Cortex of kidney (tissue), 1 donor: ENCODE results near the gene NFATC1.

Experiments
- DNase-seq: peaks from one replicate; lab custom pipeline; 2025; lab: John Stamatoyannopoulos, UW

NFATC1 gene

DNA sequence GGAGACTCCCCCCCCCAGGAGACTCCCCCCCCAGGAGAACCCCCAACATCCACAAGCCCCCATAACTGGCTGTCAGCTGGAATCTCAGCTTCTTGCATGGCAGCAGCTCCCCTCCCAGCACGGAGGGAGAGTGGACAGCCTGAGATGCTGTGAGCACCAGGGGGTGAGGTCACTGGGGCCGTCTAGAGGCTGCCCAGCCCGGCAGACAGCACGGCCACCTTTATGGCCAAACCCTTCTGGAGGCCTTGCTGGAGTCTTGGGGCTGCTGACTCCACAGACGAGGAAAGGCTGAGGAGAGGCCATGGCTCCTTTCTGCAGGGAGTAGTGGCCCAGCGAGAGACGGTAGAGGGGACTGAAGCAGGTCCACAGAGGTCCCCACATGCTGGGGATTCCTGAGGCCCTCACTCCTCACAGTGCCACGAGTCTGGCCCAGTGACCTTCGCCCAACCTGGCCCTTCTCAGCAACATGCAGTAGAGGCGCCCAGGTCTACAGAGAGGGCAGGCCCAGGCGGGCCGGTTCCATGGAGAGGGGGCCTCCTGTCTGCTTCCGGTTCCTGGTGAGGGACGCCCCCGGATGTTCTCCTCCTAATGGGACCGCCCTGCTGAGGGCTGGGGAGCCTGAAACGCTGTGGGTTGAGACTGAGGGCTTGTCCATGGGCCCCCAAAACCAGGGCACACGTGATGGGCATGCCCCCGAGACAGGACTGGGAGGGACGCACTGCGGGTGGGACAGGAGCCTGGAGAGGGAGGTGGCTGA is 161.3 kb downstream of the NFATC1 start:
- DNase-seq: no peak

DNA sequence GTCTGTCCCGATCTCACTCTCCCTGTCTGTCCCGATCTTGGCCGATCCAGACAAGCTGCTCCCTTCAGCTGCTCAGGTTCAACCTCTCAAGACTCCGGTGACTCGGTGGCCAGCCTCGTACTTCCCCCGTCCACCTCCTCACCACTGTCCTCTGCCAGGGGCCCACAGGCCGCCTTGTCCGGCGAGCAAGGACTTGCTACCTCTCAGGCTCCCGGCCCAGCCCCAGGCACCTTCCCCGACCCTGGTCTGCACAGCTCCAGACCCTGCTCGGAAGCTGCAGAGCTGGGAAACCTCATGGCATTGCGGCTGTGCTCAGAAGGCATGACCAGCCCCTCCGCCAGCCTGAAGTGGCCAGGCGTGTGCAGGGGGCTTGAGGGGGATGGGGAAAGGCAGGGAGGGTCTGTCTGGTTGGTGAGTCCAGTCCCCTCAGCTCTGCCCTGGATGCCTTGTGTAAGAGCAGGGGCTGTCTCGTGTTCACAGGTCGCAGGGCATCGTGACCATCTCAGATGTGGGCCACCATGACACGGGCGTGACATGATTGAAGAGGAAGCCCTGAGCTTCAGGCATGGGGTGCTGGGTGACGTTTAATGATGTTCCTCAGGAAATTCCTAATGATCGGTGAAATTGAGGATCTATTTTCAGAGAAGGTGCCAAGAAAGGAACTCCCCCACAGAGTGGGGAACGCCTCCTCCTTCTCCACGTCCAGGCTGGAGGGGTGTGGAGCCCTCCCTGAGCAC is 162.6 kb downstream of the NFATC1 start:
- no peak for DNase-seq

DNA sequence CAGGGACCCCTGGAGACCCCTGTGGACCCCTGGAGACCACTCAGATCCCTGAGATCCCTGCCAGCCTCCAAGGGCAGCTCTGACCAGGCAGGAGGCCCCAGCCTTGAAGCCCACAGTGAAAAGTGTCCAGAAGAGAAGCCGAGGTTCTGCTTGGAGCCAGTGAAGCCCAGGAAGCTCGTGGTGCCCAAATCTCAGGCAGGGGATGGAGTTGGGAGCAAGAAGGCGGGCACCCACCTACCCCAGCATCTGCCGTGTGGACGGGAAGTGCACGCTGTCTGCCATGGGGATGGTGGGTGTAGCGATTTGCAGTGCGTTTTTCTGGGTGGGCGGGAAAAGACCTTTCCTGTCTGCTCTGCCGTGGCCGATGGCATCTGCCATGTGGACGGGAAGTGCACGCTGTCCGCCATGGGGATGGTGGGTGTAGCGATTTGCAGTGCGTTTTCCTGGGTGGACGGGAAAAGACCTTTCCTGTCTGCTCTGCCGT is 163.2 kb downstream of the NFATC1 start:
- DNase-seq: no peak

DNA sequence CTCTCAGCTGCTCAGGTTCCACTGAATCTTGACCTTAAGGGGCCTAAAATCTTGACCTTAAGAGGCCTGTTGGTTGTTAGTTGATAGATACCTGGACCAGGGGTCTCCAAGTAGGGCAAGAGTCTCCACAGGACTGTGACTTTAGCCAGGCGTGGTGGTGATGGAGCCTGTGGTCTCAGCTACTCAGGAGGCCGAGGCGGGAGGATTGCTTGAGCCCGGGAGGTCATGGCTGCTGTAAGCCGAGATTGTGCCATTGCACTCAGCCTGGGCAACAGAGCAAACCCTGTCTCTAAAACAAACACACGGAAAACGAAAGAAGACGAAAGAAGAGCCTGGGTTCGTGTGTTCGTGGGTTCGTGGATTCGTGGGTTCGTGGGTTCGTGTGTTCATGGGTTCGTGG is 163.7 kb downstream of the NFATC1 start:
- DNase-seq: no peak

DNA sequence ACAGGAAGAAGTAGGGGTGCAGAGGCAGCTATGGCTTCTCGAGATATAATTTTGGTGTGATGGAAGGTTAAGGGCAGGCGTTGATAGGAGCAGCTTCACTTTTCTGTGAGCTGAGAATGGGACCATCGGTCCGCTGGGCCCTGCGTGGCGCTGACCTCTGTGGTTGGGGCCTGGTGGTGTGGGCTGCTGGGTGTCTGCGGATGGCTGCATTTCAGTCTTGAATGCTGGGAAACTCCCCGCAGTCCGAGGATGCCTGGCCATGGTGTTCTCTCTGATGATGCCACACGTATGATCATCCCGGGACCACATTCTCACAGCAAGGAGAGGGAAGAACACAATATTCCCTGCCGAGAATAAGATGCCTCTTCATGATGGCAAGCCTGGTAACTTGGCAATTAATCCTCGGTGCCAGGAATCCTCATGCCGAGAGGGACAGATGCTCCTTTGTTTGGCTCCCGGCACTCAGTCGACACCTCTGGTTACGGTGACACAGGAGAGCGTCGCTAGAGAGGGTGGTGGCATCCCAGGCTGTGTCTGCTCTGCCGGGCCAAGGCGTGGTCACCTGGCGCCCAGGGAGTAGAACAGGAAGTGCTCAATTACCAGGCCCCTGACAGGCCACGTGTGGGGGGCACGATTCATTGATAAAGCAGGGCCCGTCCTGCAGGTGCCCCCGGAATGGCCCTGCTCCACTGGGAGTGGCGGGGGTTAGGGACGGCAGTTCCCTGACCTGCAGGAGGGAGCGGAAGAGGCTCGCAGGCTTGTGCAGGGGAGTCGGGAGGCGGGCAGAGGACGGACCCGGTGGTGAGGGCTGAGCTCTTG is 164.5 kb downstream of the NFATC1 start:
- DNase-seq: no peak

DNA sequence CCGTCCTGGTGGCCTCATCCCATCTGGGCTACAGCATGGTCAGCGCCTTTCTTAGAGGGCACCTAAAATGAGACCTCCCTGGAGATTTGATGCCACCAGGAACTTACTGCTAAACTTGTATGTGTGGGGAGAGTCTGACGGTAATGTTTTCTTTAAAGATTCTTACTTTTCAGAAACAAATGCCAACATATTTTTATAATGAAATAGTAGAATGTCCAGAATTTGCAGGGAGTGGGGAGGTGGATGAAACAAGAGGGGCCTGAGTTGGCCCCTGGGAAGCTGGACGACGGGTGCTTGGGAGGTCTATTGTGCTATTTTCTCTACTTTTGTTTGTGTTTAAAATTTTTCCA is 165.1 kb downstream of the NFATC1 start:
- no peak for DNase-seq

DNA sequence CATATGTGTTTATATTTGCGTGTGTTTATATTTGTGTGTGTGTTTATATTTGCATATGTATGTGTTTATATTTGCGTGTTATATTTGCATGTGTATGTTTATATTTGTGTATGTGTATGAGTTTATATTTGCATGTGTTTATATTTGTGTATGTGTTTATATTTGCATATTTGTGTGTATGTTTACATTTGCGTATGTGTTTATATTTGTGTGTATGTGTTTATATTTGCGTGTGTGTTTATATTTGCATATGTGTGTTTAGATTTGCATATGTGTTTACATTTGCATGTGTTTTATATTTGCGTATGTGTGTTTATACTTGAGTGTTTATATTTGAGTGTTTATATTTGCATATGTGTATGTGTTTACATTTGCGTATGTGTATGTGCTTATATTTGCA is 168.2 kb downstream of the NFATC1 start:
- DNase-seq: no peak

DNA sequence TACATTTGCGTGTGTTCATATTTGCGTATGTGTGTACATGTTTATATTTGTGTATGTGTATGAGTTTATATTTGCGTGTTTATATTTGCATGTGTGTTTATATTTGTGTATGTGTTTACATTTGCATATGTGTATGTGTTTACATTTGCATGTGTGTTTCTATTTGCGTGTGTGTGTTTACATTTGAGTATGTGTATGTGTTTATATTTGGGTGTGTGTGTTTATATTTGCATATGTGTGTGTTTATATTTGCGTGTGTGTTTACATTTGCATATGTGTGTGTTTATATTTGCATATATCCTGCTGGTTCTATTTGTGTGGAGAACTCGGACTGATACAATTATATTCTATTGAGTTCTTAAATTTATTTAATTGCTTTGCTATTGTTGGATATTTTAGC is 168.7 kb downstream of the NFATC1 start:
- no peak for DNase-seq

DNA sequence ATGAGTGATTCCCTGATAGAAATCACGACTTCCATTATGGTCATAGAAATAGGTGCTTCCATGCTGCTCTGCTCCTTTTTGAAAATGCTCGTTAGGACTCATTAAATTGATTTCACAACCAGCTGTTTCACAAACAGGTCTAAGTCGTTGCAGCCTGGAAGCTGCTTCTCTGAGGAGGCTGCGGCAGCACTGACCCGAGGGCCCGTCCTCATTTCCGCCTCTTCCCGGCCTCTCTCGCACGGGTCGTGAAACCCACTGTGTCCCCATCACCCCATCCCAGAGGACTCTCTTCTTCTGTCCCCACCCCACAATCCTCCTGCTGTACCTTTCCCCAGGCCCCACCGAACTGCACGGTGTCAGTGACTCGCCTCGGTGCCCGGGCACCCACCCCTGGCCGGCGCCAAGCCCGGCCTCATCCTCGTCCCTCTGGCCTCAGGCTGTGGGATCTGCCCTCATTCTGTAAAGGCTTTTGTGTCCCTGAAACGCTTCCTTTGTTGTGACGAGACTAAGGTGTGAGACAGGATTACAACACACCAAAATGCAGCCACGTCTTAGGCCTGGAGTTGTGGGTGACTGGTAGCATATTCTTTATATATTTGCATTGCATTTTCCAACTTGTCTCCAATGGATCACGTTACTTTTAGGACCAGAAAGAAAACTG is 171.2 kb downstream of the NFATC1 start:
- no peak for DNase-seq

DNA sequence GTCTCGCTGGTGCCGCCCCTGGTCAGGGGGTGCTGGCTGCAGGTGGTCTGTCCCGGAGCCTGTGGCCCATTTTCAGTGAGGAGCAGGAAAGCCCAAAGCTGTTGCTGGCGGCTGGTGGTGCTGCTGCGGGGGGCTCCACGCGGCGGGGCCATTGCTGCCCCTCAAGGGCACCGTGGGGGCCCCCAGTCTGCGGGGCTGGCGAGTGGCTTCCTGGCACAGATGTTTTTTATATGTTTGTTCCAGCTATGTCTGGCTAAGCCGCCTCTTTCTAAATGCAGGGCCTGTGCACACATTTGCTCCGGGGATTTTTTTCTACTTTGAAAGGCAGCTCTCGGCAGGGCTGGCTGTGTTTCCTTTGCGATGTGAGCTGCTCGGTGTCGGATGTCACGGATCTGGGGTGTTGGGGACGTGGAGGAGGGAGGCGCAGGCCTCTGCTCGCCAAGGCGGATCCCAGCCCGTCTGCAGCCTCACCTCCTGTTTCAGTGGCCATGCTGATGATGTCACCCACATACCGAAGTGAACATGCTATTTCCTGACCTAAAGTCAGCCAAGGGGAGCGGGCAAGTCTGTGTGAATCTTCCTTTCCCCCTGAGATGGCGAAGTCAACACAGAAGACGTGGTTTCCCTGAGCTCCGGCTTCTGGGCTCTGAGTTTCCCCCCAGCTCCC is 171.9 kb downstream of the NFATC1 start:
- no peak for DNase-seq

DNA sequence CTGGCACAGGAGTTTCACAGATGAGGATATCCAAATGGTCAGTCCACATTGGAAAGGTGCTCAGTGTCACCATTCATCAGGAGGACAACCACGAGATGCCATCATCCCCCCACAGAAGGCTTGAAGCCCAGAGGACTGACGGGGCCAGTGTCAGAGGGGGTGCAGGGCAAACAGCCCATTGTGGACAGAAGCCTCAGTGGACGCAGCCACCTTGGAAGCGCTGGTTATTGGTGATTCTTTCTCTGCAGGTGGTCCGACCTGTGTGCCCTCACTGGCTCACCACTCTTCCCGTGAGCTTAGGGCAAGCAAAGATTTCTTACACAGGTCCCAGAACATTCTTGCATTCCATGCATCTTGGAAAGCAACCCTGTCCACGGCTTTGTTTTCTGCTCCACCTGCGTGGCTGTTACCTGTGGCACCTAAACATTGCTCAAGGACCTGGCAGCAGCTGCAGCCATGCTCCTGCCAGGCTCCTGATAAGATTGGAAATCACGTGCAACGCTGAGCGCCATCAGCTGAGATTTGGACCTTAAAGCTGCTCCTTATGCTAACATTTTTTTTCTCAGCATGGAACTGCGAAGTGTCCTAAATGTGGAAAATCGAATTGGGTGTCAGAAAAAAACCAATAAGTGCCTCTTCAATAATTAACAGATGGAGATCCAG is 172.9 kb downstream of the NFATC1 start:
- no peak for DNase-seq

DNA sequence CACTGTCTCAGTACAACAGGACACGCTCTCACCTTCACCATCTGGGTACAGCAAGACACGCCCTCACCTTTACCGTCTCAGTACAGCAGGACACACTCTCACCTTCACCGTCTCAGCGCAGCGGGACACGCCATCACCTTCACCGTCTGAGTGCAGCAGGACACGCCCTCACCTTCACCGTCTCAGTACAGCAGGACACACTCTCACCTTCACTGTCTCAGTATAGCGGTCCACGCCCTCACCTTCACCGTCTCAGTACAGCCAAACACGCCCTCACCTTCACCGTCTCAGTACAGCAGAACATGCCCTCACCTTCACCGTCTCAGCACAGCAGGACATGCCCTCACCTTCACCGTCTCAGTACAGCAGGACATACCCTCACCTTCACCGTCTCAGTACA is 174.0 kb downstream of the NFATC1 start:
- DNase-seq: no peak

DNA sequence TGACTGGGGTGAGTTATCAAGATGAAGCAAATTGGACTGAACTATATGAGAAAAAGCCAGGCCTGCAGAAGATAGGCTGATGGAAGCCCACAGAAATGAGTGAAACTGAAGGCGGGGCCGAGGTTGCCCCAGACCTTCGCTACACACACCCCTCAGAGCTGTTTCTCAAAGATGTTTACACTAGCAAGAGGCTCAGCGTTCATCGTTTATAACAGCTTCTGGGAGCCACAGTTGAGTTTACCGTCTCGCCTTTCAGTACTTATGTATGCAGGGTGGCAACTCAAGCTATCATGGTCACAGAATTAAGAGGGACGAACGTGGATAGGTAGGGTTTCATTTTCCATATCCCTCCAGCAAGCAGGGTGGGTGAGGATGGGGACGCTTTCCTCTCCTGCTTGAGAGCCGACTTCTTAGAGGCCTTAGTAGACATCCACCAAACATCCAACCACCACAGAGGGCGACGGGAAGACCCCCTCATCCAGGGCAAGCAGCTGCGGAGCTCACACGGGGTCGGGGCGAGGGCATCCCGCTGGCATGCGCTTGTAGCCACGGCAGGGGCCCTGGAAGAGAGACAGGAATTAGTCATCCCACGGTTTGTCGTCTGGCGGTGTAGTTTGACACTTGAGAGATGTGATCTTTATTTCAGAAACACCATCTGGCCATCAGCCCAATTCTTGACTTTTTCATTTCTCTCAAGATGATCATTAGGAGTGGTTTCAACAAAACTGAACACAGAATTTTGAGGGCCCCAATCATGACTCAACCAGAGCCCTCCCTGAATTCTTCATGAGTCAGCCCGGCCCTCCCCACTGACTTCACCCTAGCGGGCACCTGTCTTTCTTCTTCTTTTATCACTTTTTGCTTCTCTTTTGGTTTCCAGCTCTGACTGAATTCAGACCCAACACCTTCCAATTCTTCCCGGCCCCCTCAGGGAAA is 174.8 kb downstream of the NFATC1 start:
- no peak for DNase-seq

DNA sequence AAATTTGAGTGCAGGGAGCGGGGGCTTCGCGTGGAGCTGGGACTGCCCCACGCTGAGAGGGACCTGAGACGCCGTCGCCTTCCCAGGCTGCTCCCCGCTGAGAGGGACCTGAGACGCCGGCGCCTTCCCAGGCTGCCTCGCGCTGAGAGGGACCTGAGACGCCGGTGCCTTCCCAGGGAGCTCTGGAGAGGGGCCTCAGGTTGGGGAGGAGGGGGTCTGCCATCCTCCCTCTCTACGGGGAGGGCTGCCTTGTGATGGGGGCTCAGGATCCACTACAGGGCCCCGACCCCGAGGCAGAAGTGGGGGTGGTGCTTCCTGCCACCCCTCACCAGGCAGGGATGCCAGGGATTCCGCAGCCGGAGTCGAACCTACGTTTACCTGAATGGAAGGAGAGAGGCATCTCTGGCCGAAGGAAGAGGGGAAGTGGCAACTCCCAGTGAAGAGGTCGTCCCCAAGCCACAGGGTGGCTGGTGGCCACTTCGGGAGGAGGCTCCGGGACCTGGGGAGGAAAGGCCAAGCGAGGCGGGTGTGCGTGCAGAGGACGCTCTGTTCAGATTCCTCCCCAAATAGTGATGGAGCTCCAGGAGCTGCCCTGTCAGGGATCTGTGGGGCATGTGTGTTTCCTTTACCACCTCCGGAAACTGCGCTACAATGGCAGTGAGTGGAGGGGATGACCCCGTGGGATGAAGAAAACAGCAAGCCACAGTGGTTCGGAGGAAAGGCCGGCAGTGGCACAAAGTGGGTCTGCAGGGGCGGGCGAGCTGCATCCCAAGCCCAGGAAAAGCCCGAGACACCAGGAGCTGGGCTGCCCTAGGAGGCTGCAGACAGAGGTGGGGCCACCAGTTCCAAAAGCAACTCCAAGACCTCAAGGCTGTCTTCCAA is 175.7 kb downstream of the NFATC1 start:
- DNase-seq: no peak

DNA sequence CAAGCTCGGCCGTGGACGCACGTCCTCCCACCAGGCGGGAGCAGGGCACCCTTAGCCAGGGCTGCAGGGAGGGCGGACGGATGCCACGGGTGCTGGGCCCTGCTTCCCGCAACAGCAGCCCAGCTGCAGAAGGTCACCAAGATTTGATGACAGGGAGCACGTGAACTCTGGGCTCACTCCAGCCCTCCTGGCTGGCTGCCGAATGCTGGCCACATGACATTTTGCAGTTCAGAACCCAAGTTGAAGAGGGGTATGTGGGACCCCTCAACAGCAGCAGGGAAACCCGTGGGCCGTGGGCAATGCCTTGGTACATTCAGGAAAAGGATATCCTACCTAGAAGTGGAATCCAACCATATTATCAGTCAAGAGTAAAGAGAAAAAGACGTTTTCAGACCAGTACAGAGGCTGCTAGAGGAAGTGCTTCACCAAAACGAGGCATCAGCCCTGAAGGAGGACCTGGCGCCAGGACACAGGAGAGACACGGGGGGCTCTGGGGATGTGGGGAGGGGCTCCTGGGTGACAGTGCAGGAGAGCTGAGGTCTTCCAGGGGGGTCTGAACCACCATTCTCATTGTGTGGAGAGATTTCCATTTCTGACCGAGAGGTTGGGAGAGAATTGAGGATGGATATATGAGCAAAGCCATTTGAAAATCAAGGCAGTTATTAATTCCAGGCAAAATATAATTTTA is 176.5 kb downstream of the NFATC1 start:
- no peak for DNase-seq

DNA sequence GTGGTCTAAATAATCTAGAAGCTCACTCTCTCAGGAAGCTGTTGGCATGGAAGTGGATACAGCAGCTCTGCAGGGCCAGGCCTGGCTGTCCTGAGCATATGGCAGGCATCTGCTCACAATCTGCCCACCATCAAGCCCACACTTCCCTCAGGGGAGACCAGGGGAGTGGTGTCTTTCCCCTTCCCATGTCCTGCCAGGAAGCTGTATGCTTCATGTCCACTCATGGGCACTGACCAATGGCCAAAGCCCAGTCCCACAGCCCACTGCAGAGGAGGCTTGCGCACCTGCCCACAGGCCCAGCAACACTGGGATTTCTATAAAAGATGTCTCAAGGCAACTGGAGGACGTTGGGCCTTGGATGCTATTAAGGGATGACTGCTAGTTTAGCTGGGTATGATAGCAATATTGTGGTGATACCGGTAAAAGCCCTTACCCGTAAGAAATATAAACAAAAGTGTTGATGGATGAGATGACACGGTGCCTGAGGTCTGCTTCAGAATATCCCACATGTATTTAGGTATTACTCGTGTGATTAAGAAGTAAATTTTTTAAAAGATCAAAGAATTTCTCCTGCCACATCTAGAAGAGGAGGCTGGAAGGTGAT is 177.2 kb downstream of the NFATC1 start:
- no peak for DNase-seq

DNA sequence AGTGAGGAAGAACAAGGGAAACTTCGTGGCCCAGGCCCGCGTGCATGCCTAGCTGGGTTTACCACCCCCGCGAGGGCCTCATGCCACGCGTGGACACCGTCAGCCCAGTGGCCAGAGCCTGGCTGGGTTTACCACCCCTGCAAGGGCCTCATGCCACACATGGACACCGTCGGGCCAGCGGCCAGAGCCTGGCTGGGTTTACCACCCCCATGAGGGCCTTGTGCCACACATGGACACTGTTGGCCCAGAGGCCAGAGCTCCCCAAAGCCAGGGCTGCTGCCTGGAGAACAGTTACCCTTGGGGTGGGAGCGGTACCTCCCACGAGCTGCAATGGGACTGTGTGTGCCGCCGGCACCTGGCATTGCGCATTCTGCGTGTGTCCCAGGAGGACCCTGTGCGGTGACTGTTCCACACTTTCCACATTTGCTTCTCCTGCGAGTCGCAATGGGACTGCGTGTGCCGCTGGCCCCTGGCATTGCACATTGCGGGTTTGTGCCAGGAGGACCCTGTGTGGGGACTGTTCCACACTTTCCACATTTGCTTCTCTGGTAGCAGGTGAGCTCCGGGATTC is 178.3 kb downstream of the NFATC1 start:
- DNase-seq: no peak
